Activated CD4-positive, alpha-beta T cell treated with anti-CD3 and anti-CD28 coated beads, Interleukin-2, Interleukin-6, amounts not matched to agents 100 ng/mL and 50 ng/mL, durations not matched to agents 16 hours and 8 hours (primary cell): Measurements from ENCODE around the gene IQCH.

ENCODE experiments used
- DNase-seq: peaks from one replicate; pipeline ENCODE4 v3.0.0-alpha.2; 2020

The IQCH gene

GRCh38 chr15:67508407-67508806 is 253.8 kb downstream of the IQCH start:
- DNase-seq: no peak

GRCh38 chr15:67509918-67510317 is 255.3 kb downstream of the IQCH start:
- no peak for DNase-seq

GRCh38 chr15:67510597-67511190 is 256.1 kb downstream of the IQCH start:
- no peak for DNase-seq

- DNase-seq: no peak
Observed at GRCh38 chr15:67511606-67512005, 257.0 kb downstream of the IQCH start.

- no peak for DNase-seq
Observed at GRCh38 chr15:67512140-67512539, 257.6 kb downstream of the IQCH start.

- no peak for DNase-seq
Observed at GRCh38 chr15:67512933-67513714, 258.5 kb downstream of the IQCH start.

- DNase-seq: no peak
Observed at GRCh38 chr15:67515090-67515489, 260.5 kb downstream of the IQCH start.

GRCh38 chr15:67515557-67515956 is 261.0 kb downstream of the IQCH start:
- DNase-seq: no peak

- DNase-seq: no peak
Observed at GRCh38 chr15:67520321-67521028, 265.9 kb downstream of the IQCH start.

GRCh38 chr15:67521029-67521782 is 266.6 kb downstream of the IQCH start, which contains the start of gene C15orf61:
Gene C15orf61, plus strand, starts transcription at chr15:67521131. Its CDS starts 118 bp downstream, at chr15:67521249.
- DNase-seq: peak; percentile 90

GRCh38 chr15:67521783-67522568 is 267.4 kb downstream of the IQCH start:
- DNase-seq: peak; percentile 19

GRCh38 chr15:67523330-67523729 is 268.7 kb downstream of the IQCH start:
- no peak for DNase-seq

GRCh38 chr15:67524235-67524634 is 269.6 kb downstream of the IQCH start:
- DNase-seq: no peak

GRCh38 chr15:67528513-67528912 is 273.9 kb downstream of the IQCH start:
- no peak for DNase-seq

- DNase-seq: no peak
Observed at GRCh38 chr15:67531379-67531914, 276.9 kb downstream of the IQCH start.

GRCh38 chr15:67533873-67534272 is 279.3 kb downstream of the IQCH start:
- no peak for DNase-seq

- DNase-seq: no peak
Observed at GRCh38 chr15:67534360-67534759, 279.8 kb downstream of the IQCH start.

GRCh38 chr15:67537771-67538170 is 283.2 kb downstream of the IQCH start:
- DNase-seq: no peak

GRCh38 chr15:67542420-67543347 is 288.1 kb downstream of the IQCH start, which contains the start of gene MAP2K5:
Gene MAP2K5, plus strand, starts transcription at chr15:67542703. Its CDS starts 633 bp downstream, at chr15:67543336.
- DNase-seq: peak; percentile 89

GRCh38 chr15:67543348-67543718 is 288.7 kb downstream of the IQCH start:
- DNase-seq: no peak

GRCh38 chr15:67544475-67544874 is 289.9 kb downstream of the IQCH start:
- DNase-seq: no peak
